ENCODE results near the gene TMEM170A.
A peak's percentile ranks its signal among the peaks of the same experiment; 100 is the strongest.
"Not testable (repeated sequence)": the region's sequence is repeated elsewhere in the genome, so short reads cannot be mapped to it uniquely, and the experiment has no call there.

Gene TMEM170A

GRCh38 chr16:75464122-75464918 is at the start of gene TMEM170A:
Gene TMEM170A (minus strand): TSS chr16:75464689. CDS start chr16:75464600, 89 bp downstream.
- peak; percentile 57 for DNase-seq

GRCh38 chr16:75506574-75506973 is 42.1 kb upstream of the TMEM170A start:
- DNase-seq, result no peak

GRCh38 chr16:75506107-75506506 is 41.6 kb upstream of the TMEM170A start:
- DNase-seq, result no peak

DNA sequence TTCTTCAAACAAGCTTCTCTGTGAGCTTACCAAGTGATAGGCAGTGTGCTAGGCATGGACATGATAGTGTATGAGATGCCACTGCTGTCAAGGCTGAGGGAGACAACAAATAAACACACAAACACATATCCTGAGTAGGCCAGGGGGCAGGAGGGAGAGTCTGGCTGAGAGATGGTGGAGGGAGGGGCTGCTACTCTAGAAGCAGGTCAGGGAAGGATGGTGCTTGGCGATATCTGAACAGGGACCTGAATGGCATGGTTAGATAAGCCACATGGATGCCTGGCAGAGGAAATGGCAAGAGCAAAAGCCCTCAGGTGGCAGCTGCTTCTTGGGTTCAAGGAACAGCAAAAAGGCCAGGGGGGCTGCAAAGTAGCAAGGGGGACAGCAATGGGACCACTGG is 39.3 kb upstream of the TMEM170A start:
- DNase-seq, result no peak

GRCh38 chr16:75502916-75503605 is 38.6 kb upstream of the TMEM170A start:
- DNase-seq, result no peak

DNA sequence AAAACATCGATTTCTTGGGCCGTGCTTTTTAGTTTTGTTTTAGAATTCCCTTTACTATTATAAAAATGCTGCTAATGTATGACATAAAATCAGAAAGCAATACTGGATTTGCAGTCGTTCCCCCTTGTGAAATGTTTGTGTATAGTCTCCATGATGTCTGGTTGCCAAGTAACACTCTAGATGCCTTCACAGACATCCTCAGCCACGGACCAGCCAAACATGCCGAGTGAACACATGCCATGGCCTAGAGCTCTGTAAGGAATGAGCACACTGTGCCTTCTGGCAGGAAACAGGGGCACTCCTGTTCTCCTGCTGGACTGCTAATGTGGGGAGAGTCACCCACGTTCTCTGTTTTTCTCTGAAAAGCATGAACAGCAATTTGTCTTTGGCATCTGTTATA is 37.3 kb upstream of the TMEM170A start:
- not testable (repeated sequence) for DNase-seq

DNA sequence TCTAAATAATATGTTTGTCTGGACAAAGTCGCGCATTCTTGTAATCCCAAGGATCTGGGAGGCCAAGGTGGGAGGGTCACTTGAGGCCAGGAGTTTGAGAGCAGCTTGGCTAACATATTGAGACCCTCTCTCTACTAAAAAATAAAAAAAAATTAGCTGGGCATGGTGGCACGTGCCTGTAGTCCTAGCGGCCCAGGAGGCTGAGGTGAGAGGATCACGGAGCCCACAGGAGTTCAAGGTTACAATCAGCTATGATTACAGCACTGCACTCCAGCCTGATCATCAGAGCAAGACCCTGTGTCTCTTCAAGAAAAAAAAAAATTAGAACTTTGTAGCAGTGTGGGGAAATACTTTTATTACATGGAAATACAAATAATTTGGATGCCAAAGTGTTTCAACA is 36.9 kb upstream of the TMEM170A start:
- DNase-seq, result no peak

- DNase-seq, result not testable (repeated sequence)
Measured at GRCh38 chr16:75498605-75499322, 34.3 kb upstream of the TMEM170A start.

- DNase-seq, result no peak
Measured at GRCh38 chr16:75497558-75497957, 33.1 kb upstream of the TMEM170A start.

GRCh38 chr16:75495076-75495674 is 30.7 kb upstream of the TMEM170A start, which contains the start of gene CHST6:
Gene CHST6 (minus strand): TSS chr16:75495441. CDS start chr16:75479828, 15,613 bp downstream.
- DNase-seq, result no peak

DNA sequence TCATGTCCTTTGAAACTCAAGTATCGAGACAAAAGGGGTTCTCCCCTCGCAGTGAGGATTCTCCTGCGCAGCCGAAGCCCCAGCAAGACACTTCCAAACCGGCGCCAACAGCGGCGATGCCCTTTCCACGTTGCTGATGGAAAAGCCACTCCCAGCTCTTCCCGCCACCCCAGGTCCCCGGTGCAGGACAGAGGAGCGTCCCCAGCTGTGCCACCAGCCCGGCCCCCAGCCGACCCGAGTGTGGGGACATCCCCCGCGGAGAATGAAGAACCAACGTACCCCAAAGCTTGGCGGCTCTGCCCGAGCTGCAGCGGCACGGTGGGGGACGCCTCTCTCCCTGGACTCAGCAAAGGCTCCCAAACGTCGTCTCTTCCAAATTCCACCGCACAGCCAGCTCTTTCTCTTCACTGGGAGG is 30.2 kb upstream of the TMEM170A start:
- no peak for DNase-seq

GRCh38 chr16:75494184-75494583 is 29.7 kb upstream of the TMEM170A start:
- DNase-seq, result no peak

GRCh38 chr16:75491876-75492275 is 27.4 kb upstream of the TMEM170A start:
- DNase-seq, result peak; percentile 57

DNA sequence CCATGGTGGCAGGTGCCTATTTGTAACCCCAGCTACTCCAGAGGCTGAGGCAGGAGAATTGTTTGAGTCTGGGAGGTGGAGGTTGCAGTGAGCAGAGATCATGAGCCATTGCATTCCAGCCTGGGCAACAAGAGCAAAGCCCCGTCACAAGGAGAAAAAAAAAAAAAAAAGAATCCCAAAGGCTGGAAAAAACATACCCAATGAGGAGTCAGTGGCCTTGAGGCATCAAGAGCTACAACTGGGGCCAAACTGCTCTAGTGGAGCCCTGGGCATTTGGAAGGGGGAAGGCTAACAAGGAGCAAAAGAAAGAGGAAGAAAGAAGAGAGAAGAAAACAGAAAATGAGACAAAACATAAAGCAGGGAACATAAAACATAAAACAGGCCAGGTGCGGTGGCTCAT is 23.8 kb upstream of the TMEM170A start:
- no peak for DNase-seq

GRCh38 chr16:75486676-75487313 is 22.3 kb upstream of the TMEM170A start:
- DNase-seq, result no peak

DNA sequence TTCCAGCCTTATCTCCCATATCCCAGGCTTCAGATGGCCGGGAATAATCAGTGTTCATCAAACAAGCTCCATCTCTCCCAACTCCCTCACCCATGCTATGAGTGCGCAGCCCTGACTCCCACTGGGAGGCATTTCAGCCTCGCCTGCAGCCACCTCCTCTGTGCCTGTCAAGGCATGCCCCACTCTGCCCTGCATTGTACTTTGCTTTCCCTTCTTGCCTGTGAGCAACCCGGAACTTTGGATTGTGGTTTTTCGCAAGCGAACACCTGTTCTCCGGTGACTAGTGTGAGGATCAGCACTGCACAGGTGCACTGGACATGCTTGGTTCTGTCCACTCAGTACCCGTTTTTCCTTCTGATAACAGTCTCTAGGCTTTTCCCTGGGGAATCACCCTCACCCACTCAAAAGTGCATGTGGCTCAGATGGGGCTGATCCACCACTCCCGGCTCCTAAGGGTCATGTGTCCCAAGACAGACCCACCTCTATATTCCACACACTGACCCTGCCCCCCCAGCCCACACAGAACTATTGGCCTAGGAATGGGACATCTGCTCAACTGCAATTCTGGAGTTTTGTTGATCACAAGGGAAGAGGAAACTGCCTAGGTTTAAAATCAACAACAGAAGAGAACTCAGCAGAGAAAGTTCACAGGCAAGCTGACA is 21.7 kb upstream of the TMEM170A start:
- DNase-seq, result no peak

DNA sequence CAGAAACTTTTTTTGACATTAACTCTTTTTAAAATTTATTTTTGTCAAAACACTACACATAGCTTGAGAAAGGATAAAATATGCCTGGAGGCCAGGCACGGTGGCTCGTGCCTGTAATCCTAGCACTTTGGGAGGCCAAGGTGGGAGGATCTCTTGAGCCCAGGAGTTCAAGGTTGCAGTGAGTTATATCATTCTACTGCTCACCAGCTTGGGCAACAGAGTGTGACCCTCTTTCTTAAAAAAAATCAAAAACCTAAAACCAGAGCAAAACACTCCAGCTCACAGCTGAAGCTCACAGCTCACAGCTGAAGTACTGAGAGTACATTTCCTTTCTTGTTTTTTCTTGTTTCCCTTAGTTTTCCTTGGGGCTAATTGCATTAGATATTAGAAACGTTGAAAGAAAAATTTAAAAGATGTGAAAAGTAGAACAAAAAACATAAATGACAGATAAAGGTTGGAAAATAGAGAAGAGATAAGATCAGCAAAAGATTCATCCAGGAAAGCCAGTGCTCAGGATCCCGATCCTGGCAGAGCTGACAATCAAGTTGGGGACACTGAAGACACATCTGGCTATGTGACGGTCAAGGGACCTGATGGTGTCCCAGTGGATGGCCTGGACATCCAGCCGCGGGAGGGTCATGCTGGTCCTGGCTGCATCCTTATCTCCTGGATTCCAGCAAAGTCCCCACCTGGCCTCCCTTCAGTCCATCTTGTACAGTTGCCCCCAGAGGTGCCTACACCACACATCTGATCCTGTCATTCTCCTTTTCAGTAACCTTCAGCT is 20.9 kb upstream of the TMEM170A start:
- no peak for DNase-seq

GRCh38 chr16:75483222-75483621 is 18.7 kb upstream of the TMEM170A start:
- no peak for DNase-seq

DNA sequence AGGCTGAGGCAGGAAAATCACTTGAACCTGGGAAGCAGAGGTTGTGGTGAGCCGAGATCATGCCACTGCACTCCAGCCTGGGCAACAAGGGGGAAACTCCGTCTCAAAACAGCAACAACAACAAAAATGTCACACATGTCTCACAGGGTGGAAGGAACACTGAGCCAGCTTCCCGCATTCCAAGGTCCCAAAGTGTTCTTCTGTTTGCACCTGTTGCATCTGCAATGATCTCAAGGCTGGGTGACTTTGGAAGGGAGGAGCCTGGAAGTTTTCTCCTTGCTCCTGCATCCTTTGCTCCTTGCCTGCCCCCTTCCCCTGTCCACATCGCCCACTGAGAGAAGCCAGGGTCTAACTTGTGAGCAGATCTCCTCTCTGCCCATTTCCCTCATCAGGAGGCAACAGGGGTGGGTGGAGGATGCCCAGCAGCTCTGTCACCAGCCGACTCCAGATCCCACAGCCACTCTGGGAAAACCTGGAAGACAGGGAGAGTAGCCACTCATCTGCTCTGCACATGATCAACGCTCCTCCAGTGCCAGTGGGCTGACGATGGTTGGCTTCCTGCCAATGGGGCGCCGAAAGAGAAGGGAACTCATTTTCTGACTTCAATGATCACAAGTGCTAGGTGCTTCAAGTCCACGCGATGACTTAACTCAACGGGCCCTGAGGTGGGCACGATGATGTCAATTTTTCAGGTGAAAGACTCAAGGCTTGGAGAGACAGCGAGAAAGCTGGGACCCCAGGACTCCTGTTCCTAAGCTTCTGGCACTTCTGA is 18.1 kb upstream of the TMEM170A start:
- no peak for DNase-seq

DNA sequence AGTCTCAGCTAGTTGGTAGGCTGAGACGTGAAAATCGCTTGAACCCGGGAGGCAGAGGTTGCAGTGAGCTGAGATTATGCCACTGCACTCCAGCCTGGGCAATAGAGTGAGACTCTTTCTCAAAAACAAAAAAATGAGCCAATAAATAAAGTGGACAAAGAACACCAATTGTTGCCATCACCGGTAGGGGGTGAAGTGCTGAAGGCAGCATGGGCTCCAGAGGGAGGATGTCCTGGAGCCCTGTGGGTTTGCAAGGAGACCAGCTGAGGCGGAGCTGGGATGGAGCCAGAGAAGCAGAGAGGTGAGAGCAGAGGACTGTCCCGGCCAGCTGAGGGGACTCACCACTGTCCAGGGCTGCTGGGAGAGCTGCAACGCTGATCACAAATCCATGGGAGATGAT is 17.0 kb upstream of the TMEM170A start:
- no peak for DNase-seq
